Measurements from ENCODE around the gene KRTAP5-8.

KRTAP5-8 gene

DNA sequence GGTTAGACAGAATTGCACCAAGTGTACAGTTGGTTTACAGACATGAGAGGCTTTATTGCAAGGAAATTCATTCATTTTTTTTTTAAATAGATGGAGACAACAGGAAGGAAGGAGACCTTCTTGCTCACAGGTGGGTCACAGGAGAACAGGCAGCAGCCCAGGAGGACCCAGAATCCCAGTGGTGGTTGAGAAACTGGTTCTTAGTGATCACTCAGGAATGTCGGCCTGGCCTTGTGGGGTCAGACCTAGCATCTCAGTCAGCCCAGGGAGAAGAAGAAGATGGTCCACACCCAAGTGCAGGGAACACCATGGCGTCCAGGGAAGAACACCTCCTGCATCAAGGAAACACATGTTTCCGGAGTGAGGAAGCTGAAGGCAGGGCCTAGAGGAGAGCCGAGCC lies 44.0 kb downstream of the KRTAP5-8 start:
- TF ChIP-seq, protein P1, sequence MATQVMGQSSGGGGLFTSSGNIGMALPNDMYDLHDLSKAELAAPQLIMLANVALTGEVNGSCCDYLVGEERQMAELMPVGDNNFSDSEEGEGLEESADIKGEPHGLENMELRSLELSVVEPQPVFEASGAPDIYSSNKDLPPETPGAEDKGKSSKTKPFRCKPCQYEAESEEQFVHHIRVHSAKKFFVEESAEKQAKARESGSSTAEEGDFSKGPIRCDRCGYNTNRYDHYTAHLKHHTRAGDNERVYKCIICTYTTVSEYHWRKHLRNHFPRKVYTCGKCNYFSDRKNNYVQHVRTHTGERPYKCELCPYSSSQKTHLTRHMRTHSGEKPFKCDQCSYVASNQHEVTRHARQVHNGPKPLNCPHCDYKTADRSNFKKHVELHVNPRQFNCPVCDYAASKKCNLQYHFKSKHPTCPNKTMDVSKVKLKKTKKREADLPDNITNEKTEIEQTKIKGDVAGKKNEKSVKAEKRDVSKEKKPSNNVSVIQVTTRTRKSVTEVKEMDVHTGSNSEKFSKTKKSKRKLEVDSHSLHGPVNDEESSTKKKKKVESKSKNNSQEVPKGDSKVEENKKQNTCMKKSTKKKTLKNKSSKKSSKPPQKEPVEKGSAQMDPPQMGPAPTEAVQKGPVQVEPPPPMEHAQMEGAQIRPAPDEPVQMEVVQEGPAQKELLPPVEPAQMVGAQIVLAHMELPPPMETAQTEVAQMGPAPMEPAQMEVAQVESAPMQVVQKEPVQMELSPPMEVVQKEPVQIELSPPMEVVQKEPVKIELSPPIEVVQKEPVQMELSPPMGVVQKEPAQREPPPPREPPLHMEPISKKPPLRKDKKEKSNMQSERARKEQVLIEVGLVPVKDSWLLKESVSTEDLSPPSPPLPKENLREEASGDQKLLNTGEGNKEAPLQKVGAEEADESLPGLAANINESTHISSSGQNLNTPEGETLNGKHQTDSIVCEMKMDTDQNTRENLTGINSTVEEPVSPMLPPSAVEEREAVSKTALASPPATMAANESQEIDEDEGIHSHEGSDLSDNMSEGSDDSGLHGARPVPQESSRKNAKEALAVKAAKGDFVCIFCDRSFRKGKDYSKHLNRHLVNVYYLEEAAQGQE (IDR thresholded peaks at IDR 0.05; ENCODE audit: low read depth) = no peak
- TF ChIP-seq CREB1 (IDR thresholded peaks at IDR 0.05; ENCODE audit: low read depth) (no peak), EP300 (IDR thresholded peaks at IDR 0.05; ENCODE audit: borderline replicate concordance) (no peak), CEBPB (IDR thresholded peaks at IDR 0.05) (no peak), NFIC (IDR thresholded peaks at IDR 0.05) (no peak), YY1 (IDR thresholded peaks at IDR 0.05; ENCODE audit: low read depth) (no peak), FOXM1 (IDR thresholded peaks at IDR 0.05; ENCODE audit: borderline replicate concordance, low read depth) (no peak), ZBTB7A (IDR thresholded peaks at IDR 0.05; ENCODE audit: low read depth) (no peak), TAF1 (IDR thresholded peaks at IDR 0.05; ENCODE audit: low read depth) (no peak), EGR1 (IDR thresholded peaks at IDR 0.05) (no peak)
- TF ChIP-seq, protein P2, sequence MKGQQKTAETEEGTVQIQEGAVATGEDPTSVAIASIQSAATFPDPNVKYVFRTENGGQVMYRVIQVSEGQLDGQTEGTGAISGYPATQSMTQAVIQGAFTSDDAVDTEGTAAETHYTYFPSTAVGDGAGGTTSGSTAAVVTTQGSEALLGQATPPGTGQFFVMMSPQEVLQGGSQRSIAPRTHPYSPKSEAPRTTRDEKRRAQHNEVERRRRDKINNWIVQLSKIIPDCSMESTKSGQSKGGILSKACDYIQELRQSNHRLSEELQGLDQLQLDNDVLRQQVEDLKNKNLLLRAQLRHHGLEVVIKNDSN (IDR thresholded peaks at IDR 0.05) = no peak

DNA sequence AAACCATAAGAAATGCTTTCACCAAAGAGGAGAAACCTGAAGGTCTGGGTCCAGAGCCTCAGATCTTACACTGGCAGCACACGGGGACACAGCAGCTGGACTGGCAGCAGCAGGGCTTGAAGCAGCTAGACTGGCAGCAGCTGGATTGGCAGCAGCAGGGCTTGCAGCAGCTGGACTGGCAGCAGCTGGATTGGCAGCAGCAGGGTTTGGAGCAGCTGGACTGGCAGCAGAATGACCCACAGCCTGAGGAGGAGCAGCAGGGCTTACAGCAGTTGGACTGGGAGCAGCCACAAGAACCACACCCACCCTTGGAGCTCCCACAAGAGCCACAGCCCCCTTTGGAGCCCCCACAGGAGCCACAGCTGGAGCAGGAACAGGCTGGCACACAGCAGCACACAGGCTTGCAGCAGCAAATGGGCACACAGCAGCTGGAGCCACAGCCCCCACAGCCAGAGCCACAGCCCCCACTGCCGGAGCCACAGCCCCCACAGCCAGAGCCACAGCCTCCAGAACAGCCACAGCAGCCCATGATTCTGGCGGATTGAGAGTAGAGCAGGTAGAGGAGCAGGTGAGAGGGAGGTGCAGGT lies 44.6 kb downstream of the KRTAP5-8 start, which contains the start of gene KRTAP5-11:
KRTAP5-11 (minus strand) TSS at position 567 of the 587 bp plus-strand sequence; CDS start at position 529, 38 bp downstream.
- TF ChIP-seq NFIC (IDR thresholded peaks at IDR 0.05) = no peak
- TF ChIP-seq, protein P1 (IDR thresholded peaks at IDR 0.05; ENCODE audit: low read depth) = no peak
- TF ChIP-seq ZBTB7A (IDR thresholded peaks at IDR 0.05; ENCODE audit: low read depth) = no peak

Measured in Ishikawa (cell line).